ENCODE measurements around the gene THSD4.

DNA sequence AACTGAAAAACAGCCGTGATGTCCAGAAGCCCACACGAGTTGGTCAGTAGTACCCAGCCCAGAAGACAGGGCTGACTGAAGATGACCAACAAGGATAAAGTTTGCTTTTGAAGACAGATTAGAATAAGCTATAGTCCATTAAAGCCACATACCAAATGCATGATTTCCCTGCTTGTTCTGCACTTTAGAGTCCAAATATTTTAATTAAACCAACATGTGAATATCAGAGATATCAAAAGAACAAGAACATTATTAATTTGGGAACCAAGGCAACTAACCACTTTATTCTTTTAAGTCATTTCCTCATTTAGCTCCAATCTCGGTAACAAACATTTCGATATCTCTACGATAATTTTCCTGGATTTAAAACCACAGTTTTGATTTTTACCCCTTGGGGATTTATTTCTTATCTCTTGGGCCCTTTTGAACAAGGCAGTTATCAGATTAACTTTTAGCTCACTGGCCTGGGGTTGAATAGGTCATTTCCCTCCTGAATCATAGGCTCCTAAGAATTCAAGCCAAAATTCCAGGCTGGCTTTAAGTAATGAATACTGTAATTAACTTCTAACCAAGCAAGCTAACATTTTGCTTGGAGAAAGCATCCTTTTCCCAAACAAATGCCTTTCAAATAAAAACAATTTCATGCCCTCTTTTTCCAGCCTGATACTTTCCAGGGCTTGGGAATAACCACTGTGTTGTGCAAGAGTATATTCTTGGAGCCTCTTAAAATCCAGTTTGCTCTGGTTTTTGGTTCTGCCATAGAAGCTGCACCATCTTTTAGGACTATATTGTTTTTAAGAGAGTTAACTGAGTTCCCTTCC is 592.2 kb downstream of the THSD4 start:
- no peak for TF ChIP-seq EZH2 (IDR thresholded peaks at IDR 0.05; ENCODE audit: low read length)
- TF ChIP-seq, protein P1, sequence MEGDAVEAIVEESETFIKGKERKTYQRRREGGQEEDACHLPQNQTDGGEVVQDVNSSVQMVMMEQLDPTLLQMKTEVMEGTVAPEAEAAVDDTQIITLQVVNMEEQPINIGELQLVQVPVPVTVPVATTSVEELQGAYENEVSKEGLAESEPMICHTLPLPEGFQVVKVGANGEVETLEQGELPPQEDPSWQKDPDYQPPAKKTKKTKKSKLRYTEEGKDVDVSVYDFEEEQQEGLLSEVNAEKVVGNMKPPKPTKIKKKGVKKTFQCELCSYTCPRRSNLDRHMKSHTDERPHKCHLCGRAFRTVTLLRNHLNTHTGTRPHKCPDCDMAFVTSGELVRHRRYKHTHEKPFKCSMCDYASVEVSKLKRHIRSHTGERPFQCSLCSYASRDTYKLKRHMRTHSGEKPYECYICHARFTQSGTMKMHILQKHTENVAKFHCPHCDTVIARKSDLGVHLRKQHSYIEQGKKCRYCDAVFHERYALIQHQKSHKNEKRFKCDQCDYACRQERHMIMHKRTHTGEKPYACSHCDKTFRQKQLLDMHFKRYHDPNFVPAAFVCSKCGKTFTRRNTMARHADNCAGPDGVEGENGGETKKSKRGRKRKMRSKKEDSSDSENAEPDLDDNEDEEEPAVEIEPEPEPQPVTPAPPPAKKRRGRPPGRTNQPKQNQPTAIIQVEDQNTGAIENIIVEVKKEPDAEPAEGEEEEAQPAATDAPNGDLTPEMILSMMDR (optimal IDR thresholded peaks at IDR 0.05 in 1 of 3, IDR thresholded peaks at IDR 0.05 in 1 of 3, conservative IDR thresholded peaks at IDR 0.05 in 1 of 3; ENCODE audit: extremely low read depth in 1 of 3, insufficient read depth in 2 of 3, low read length in 3 of 3), result no peak
